Measurements from ENCODE around the gene CCDC172. TPM values are rescaled to one million over a fixed set of nuclear protein-coding genes. Genes with fewer than 3 reads are reported as not detected.

Gene CCDC172, protein sequence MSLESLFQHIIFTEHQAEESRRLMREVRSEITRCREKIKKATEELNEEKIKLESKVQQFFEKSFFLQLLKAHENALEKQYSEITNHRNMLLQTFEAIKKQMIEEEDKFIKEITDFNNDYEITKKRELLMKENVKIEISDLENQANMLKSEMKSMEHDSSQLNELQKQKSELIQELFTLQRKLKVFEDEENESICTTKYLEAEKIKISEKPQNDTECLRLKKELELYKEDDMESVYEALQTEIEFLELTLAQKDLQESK
- polyA plus RNA-seq (2013, experiment 1 of 4): not detected
- not detected for polyA plus RNA-seq (2013, experiment 2 of 4)
- polyA plus RNA-seq (2013, experiment 3 of 4): not detected
- polyA plus RNA-seq (2013, experiment 4 of 4): not detected

DNA sequence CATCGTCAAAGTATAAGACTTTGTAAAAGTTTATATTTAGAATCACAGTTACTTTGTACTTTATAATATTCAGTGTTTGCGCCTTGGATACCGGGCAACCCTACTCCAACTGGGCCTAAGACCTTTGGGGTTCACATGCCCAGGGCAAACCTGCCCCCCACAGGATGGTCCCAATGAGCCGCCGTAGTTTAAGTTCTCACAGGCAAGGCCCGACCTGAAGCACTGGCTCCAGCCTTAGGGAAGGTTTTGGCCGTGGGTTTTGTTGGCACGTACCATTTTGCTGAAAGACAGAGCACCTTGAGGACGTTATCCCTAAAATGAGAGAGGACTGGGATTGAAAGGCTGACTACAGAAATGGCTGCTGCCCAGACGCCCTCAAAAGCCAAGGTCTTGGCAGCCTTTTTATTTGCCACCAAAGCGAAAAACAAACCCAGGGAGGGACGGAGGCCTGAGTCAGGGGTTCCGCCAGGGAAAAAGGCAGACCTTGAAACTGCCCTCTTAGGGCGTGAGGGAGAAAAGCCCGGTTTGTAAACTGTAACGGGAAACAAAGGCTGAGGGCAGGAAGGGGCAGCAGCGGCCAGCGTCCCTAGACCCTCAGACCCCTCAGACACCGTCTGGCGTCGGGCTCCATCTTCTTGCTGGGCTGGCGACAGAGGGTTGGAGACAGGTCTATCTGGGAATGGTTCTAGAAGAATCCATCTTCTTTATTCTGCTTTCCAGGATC, at the start of gene CCDC172:
CCDC172 (plus strand) TSS at position 222 of the 724 bp plus-strand sequence. CDS start 564 bp downstream, outside the sequence.
- 88 to 91% methylated on average over 21 to 22 of the region's 22 CpGs for WGBS, 2 experiments
- Histone ChIP-seq H3K27me3 (ENCODE audit: control insufficient read depth, insufficient read depth, low read length, poor library complexity, severe bottlenecking) (no peaks in the 10 kb centered on the region), H3K4me3 (ENCODE audit: insufficient read depth, low read depth, low read length) (no peak within 1 kb of the TSS), H3K4me1 (ENCODE audit: control insufficient read depth, insufficient read depth, low read length) (no peaks in the 10 kb centered on the region), H3K9me3 (ENCODE audit: control insufficient read depth, low read length) (no peaks in the 10 kb centered on the region), H3K27ac (ENCODE audit: insufficient read depth, low read depth, low read length, poor library complexity, severe bottlenecking) (no peak within 1 kb of the TSS), H3K36me3 (ENCODE audit: control insufficient read depth, insufficient read depth, low read length) (no peaks in the 10 kb centered on the region)

DNA sequence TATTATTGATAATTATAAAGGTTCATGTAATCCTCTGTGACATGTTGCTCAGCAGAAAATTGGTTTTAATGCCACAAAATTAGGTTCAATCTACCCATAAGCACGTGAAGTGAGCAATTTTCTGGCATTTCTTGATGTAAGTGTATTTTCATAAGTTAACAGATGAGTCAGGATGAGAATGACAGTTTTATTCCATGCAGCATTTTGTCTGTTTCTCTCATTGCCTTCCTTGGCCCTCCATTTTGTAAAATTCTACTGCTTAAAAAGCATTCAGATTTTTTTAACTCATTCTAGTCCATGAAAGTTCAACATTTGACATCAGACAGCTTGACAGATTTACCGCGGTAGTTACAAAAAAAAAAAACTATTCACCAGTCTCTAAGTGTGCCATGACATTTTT, 47.3 kb upstream of the CCDC172 start:
- H3K27me3 ChIP-seq (ENCODE audit: control insufficient read depth, insufficient read depth, low read length, poor library complexity, severe bottlenecking): peaks cover 45% of the 10 kb centered on the region
- no peak overlapping the region for H3K4me3 ChIP-seq (ENCODE audit: insufficient read depth, low read depth, low read length)
- WGBS, 2 experiments: 89 to 94% methylated on average over 3 of the region's 3 CpGs
- H3K9me3 ChIP-seq (ENCODE audit: control insufficient read depth, low read length): no peaks in the 10 kb centered on the region
- H3K4me1 ChIP-seq (ENCODE audit: control insufficient read depth, insufficient read depth, low read length): peaks cover 28% of the 10 kb centered on the region
- no peak overlapping the region for H3K27ac ChIP-seq (ENCODE audit: insufficient read depth, low read depth, low read length, poor library complexity, severe bottlenecking)
- no peaks in the 10 kb centered on the region for H3K36me3 ChIP-seq (ENCODE audit: control insufficient read depth, insufficient read depth, low read length)

DNA sequence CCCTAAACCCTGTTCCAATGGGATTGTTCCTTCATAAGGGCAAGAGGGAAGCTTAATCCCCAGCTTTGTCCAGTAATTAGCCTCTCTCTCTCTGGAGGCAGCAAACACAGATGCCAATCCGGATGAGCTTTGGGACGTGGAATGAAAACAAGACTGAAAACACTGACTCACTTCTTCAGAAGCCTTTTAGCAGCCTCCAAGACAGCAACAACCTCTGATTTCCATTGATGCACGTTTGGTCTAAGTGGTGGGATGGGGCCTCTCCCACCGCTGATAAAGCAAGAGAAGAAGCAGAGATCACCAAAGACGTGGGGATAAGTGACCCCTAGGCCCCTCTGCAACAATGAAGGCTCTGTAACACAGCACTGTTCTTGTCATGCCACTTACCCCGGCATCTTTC, 45.4 kb upstream of the CCDC172 start:
- 47 to 66% methylated on average over 6 of the region's 6 CpGs for WGBS, 2 experiments
- H3K4me3 ChIP-seq (ENCODE audit: insufficient read depth, low read depth, low read length): no peak overlapping the region
- no peaks in the 10 kb centered on the region for H3K36me3 ChIP-seq (ENCODE audit: control insufficient read depth, insufficient read depth, low read length)
- H3K27ac ChIP-seq (ENCODE audit: insufficient read depth, low read depth, low read length, poor library complexity, severe bottlenecking): peak overlapping the region; percentile 28
- no peaks in the 10 kb centered on the region for H3K9me3 ChIP-seq (ENCODE audit: control insufficient read depth, low read length)
- peaks cover 22% of the 10 kb centered on the region for H3K4me1 ChIP-seq (ENCODE audit: control insufficient read depth, insufficient read depth, low read length)
- H3K27me3 ChIP-seq (ENCODE audit: control insufficient read depth, insufficient read depth, low read length, poor library complexity, severe bottlenecking): peaks cover 27% of the 10 kb centered on the region

DNA sequence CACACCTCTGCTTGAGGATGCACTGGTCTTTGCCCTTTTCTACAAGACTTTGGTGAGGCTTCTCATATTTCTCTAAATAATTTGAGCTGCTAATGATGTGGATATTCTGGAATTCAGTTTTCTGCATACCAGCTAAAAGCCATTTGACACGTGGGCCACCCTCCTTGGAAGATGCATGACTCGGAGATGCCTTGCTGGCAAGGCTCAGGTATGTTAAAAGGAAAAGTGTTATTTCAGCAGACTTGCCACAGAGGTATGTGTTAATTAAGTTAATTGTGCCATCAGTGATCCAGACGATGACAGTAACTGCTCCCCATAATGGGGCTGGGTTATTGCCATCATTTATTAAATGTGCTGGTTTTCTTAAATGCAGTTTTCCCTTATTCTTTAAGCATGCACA, 42.5 kb upstream of the CCDC172 start:
- no peak overlapping the region for H3K27ac ChIP-seq (ENCODE audit: insufficient read depth, low read depth, low read length, poor library complexity, severe bottlenecking)

DNA sequence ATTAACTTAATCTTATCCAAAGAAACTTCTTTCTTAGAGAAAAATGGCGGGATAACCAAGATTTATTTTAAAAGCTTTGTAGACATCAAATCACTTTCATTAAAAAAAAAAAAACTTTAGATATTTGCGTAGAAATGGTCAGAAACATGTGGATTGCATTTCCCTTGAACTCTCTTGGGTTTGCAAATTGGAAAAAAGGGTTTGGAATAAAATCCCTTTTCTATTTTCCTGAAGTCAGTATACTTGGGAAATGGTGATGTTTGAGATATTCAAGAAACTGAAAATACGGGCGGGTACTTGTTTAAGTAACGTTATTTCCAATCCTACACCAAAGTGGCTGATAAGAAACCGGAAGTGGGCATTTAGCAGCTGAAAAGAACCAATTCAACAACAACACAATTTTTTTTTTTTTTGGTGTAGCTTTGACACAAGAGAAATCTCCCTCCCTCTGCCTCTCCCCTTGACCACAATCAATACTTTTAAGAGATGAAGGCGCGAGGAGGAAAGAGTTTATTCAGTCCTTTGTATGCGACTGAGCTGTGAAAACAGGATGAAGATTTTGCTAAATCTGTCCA, 37.5 kb upstream of the CCDC172 start:
- WGBS, 2 experiments: 92 to 98% methylated on average over 6 to 9 of the region's 9 CpGs
- H3K4me1 ChIP-seq (ENCODE audit: control insufficient read depth, insufficient read depth, low read length): no peaks in the 10 kb centered on the region
- H3K9me3 ChIP-seq (ENCODE audit: control insufficient read depth, low read length): no peaks in the 10 kb centered on the region
- no peaks in the 10 kb centered on the region for H3K36me3 ChIP-seq (ENCODE audit: control insufficient read depth, insufficient read depth, low read length)
- no peak overlapping the region for H3K4me3 ChIP-seq (ENCODE audit: insufficient read depth, low read depth, low read length)
- no peaks in the 10 kb centered on the region for H3K27me3 ChIP-seq (ENCODE audit: control insufficient read depth, insufficient read depth, low read length, poor library complexity, severe bottlenecking)
- H3K27ac ChIP-seq (ENCODE audit: insufficient read depth, low read depth, low read length, poor library complexity, severe bottlenecking): no peak overlapping the region

More for the DNA sequence above, 42.5 kb upstream of the CCDC172 start:
- WGBS, 2 experiments: 78 to 88% methylated on average over 3 of the region's 3 CpGs
- Histone ChIP-seq H3K36me3 (ENCODE audit: control insufficient read depth, insufficient read depth, low read length) (no peaks in the 10 kb centered on the region), H3K4me3 (ENCODE audit: insufficient read depth, low read depth, low read length) (no peak overlapping the region), H3K27me3 (ENCODE audit: control insufficient read depth, insufficient read depth, low read length, poor library complexity, severe bottlenecking) (no peaks in the 10 kb centered on the region), H3K9me3 (ENCODE audit: control insufficient read depth, low read length) (no peaks in the 10 kb centered on the region), H3K4me1 (ENCODE audit: control insufficient read depth, insufficient read depth, low read length) (peaks cover 12% of the 10 kb centered on the region)

DNA sequence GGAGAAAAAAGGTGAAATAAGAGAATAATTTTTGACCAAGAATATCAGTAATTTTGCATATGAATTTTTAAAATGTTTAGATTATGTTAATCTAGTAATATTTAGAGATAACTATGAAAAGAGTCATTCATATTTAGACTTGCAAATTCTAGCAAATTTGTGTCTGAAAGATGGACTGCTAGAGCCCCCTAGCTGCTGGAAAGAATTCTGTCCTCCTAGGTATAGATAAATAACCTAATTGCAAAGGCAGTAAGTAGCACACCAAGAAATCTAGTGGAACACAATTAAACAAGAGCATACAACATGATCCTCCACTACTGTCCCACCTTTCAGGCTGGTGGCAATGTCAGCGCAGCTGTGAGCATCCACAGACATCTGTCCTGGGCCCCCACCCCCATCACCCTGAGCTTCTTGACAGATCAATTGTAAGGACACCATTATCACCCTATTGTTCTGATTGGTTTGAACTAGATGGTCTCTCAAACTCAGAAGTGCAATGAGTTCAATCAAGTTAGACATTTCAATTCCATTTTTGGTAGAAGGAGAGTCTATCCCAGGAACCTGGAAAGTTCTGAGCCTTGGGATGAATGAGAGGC, 36.2 kb upstream of the CCDC172 start:
- 54 to 63% methylated on average over 1 of the region's 1 CpG for WGBS, 2 experiments

DNA sequence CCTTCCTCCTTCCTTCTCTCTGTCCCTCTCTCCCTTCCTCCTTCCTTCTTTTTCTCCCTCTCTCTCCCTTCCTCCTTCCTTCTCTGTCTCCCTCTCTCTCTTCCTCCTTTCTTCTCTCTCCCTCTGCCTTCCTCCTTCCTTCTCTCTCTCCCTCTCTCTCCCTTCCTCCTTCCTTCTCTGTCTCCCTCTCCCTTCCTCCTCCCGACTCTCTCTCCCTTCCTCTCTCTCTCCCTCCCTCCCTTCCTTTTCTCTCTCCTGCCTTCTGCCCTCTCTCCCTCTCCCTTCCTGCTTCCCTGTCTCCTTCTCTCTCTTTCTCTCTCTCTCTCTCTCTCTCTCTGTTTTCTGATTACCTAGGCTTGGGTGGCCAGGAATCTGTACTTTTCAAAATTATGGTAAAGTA, 34.6 kb upstream of the CCDC172 start:
- no peaks in the 10 kb centered on the region for H3K27me3 ChIP-seq (ENCODE audit: control insufficient read depth, insufficient read depth, low read length, poor library complexity, severe bottlenecking)
- no peak overlapping the region for H3K27ac ChIP-seq (ENCODE audit: insufficient read depth, low read depth, low read length, poor library complexity, severe bottlenecking)
- 64 to 66% methylated on average over 1 of the region's 1 CpG for WGBS, 2 experiments
- H3K4me3 ChIP-seq (ENCODE audit: insufficient read depth, low read depth, low read length): no peak overlapping the region
- H3K4me1 ChIP-seq (ENCODE audit: control insufficient read depth, insufficient read depth, low read length): no peaks in the 10 kb centered on the region
- no peaks in the 10 kb centered on the region for H3K9me3 ChIP-seq (ENCODE audit: control insufficient read depth, low read length)
- H3K36me3 ChIP-seq (ENCODE audit: control insufficient read depth, insufficient read depth, low read length): no peaks in the 10 kb centered on the region

More for the DNA sequence above, 36.2 kb upstream of the CCDC172 start:
- no peaks in the 10 kb centered on the region for H3K27me3 ChIP-seq (ENCODE audit: control insufficient read depth, insufficient read depth, low read length, poor library complexity, severe bottlenecking)
- no peaks in the 10 kb centered on the region for H3K36me3 ChIP-seq (ENCODE audit: control insufficient read depth, insufficient read depth, low read length)
- no peaks in the 10 kb centered on the region for H3K4me1 ChIP-seq (ENCODE audit: control insufficient read depth, insufficient read depth, low read length)
- no peaks in the 10 kb centered on the region for H3K9me3 ChIP-seq (ENCODE audit: control insufficient read depth, low read length)
- no peak overlapping the region for H3K4me3 ChIP-seq (ENCODE audit: insufficient read depth, low read depth, low read length)
- H3K27ac ChIP-seq (ENCODE audit: insufficient read depth, low read depth, low read length, poor library complexity, severe bottlenecking): no peak overlapping the region

DNA sequence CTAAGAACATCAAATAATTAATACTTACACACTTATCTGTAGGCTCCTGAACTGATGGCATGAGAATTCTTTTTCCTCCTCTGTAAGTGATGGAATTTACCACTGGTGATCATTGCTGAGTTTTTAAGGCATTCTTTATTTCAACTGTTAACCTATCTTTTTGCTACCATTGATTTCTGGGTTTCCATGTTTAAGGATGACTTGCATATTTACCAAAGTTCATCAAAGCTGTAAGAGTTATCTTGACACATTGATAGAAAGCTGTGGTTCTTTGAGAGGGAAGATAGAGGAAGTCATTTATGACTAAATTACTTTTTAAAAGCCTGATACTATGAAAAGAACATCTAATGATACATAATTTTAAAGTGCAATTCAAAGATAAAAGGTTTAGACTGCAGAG, 31.8 kb upstream of the CCDC172 start:
- H3K4me3 ChIP-seq (ENCODE audit: insufficient read depth, low read depth, low read length): no peak overlapping the region
- H3K36me3 ChIP-seq (ENCODE audit: control insufficient read depth, insufficient read depth, low read length): no peaks in the 10 kb centered on the region
- H3K4me1 ChIP-seq (ENCODE audit: control insufficient read depth, insufficient read depth, low read length): no peaks in the 10 kb centered on the region
- no peaks in the 10 kb centered on the region for H3K9me3 ChIP-seq (ENCODE audit: control insufficient read depth, low read length)
- H3K27me3 ChIP-seq (ENCODE audit: control insufficient read depth, insufficient read depth, low read length, poor library complexity, severe bottlenecking): no peaks in the 10 kb centered on the region
- H3K27ac ChIP-seq (ENCODE audit: insufficient read depth, low read depth, low read length, poor library complexity, severe bottlenecking): no peak overlapping the region

DNA sequence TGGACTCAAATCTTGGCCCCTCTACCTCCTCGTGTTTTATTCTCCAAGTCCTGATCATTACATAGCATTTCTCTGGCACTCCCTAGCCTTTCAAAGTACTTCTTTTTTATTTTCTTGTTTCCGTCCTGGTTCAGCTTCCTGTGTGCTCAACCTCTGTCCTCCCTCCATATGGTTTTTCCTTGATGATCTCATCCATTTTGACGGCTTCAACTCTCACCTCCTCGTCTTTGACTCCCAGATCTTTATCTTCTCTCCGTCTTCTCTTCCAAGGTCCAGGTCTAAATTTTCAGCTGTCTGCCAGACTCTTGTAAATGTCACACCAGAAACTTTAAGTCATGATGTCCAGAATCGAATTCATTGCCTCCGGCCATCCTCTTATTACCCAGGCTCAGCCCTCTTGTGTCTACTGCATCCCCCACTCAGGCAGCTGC, 27.9 kb upstream of the CCDC172 start:
- WGBS, 2 experiments: 88 to 92% methylated on average over 7 of the region's 7 CpGs
- Histone ChIP-seq H3K4me3 (ENCODE audit: insufficient read depth, low read depth, low read length) (no peak overlapping the region), H3K27ac (ENCODE audit: insufficient read depth, low read depth, low read length, poor library complexity, severe bottlenecking) (no peak overlapping the region), H3K4me1 (ENCODE audit: control insufficient read depth, insufficient read depth, low read length) (no peaks in the 10 kb centered on the region), H3K9me3 (ENCODE audit: control insufficient read depth, low read length) (no peaks in the 10 kb centered on the region), H3K27me3 (ENCODE audit: control insufficient read depth, insufficient read depth, low read length, poor library complexity, severe bottlenecking) (no peaks in the 10 kb centered on the region), H3K36me3 (ENCODE audit: control insufficient read depth, insufficient read depth, low read length) (no peaks in the 10 kb centered on the region)

DNA sequence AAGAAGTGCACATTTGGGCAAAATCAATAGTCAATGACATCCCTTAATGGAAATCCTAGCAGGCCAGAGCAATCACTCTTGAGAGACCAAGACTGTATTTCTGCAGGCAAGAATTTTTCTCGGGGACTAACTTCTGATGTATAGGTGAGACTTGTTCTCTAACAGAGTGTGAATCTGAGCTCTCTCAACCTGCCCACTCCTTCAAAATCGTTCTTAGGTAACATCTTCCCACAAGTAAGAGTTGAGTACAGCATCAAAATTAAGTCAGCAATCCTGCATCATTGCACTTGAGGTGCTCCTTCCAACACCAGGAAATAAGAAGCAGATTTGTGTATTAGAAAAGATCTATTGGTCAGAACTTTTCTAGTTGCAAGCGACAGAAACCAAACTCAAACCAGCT, 25.7 kb upstream of the CCDC172 start:
- WGBS, 2 experiments: 87 to 93% methylated on average over 3 of the region's 3 CpGs

More for the DNA sequence above, 25.7 kb upstream of the CCDC172 start:
- Histone ChIP-seq H3K27ac (ENCODE audit: insufficient read depth, low read depth, low read length, poor library complexity, severe bottlenecking) (no peak overlapping the region), H3K27me3 (ENCODE audit: control insufficient read depth, insufficient read depth, low read length, poor library complexity, severe bottlenecking) (no peaks in the 10 kb centered on the region), H3K4me3 (ENCODE audit: insufficient read depth, low read depth, low read length) (no peak overlapping the region), H3K36me3 (ENCODE audit: control insufficient read depth, insufficient read depth, low read length) (no peaks in the 10 kb centered on the region), H3K4me1 (ENCODE audit: control insufficient read depth, insufficient read depth, low read length) (no peaks in the 10 kb centered on the region), H3K9me3 (ENCODE audit: control insufficient read depth, low read length) (no peaks in the 10 kb centered on the region)
